CD4-positive, alpha-beta T cell treated with Interleukin-17A for 1 hour (primary cell): ENCODE data around the gene CRP.
"Not testable (repeated sequence)": the region's sequence is repeated elsewhere in the genome, so short reads cannot be mapped to it uniquely, and the experiment has no call there.

Experiments
- DNase-seq: peaks from one replicate; pipeline ENCODE4 v3.0.0-alpha.2; 2020

Gene CRP

DNA sequence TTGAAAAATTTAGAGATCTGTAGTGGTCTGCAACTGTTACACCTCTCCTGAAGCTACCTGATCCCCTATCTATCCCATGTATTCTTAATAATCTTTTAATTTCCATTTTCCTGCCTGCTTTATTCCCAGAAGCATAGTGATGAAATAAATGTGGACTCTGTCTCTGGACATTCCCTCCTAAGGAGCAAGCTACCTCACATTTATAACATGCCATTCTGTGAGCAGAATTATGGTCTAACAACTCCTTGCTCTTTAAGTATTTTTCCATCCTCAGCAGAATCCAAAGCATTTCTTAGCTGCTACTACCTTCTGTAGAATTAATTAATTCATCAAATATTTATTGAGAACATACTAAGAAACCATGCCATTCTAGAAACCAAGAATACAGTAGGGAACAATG is 15.1 kb downstream of the CRP start:
- DNase-seq: no peak

DNA sequence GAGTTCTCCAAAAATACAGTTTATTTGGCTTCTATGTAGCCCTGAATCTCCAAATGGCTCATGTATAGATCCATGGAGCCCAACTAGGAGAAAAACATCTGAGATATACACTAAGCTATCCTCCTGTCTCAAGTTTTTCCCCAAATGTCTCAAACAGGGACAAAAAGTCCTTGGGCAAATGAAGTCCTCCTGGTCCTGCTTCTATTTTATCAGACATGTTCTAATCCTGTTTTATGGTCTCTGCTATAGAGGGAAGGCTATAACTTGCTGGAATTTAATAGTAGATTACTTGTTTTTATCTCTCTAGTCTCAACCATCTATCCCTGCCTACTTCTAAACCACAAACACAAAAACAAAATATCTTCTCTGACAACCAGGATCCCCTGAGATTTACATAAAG is 26.9 kb downstream of the CRP start:
- no peak for DNase-seq

DNA sequence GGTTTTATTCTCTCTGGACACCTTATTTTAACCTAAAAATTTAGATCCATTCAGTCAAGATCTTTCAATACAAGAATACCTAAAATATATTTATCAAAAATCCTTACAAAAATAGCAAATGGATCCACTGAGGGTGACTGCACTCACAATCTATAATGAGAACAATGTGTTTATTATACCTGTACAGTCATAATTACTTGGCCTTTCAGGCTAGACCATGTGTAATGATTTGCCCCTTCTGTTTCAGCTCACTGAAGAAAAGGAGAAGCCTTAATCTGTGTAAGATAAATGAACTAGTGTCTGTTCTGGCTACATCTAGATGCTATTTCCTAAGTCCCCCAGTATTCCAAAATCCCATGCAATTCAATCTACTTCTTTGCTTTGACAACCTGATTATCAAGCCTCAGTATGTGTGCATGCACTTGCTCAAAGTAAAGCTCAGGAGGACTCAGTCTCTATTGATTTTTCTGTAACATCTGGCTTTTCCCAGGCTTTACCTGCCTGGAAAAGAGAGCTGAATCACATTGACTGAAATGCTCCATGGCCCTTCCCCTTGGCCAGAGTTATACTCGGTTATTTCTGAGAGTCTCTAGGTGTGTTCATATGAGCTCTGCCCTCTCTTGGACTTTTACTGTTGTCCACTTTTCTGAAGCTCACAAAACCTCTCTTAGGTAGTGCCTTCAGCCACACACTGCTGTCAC is 27.6 kb downstream of the CRP start:
- no peak for DNase-seq

DNA sequence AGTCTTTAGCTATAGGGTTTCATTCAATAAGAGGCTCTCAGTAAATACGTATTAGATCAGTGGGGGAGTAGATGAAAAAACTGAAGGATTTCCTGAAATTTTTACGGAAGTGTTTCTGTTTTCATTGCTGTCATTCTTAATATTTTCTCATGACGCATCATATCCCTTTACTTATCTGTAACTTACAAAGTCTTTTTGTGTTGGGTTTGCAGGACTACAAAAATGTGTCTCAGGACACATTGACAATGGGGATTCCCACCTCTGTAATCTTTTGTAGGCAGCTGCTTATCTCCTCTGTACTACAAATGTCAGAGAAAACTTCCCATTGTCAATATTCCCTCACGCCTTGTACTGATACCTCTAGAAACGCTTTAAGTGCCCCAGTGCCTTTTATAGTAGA is 35.5 kb downstream of the CRP start:
- DNase-seq: no peak

DNA sequence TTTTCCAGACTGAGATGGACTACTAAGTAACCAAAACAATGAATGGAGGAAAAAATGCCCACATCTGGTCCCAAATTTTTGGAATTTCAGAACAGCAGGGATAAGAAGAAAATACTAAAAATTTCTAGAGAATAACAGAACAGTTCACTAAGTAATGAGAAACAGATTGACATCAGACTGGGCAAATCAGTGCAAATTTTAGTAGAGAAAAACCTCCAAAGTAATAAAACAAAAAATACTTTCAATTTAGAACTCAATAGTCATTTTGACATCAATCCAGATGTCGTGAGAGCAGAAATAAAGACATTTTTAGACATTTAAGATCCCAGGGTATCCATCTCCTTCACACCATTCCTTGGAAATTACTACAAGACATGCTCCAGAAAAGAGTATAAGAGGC is 39.3 kb downstream of the CRP start:
- no peak for DNase-seq

DNA sequence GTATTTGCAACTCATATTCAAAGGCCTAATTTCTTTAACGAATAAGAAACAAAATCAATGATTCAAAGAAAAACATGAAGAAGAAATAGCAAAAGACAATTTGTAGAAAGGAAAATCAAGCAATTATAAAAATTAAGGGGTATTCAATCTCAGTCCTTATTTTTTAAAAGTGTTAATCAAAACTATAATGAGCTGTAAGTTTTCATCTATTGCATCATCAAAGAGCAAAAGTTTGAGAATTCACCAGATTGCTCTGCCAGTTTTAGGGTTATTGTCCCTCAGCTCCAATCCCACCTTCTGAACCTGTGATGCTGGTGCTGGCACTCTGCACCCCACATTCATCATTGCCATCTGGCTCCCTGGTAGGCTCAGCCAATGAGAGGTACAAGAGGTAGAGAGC is 42.0 kb downstream of the CRP start:
- DNase-seq: not testable (repeated sequence)

DNA sequence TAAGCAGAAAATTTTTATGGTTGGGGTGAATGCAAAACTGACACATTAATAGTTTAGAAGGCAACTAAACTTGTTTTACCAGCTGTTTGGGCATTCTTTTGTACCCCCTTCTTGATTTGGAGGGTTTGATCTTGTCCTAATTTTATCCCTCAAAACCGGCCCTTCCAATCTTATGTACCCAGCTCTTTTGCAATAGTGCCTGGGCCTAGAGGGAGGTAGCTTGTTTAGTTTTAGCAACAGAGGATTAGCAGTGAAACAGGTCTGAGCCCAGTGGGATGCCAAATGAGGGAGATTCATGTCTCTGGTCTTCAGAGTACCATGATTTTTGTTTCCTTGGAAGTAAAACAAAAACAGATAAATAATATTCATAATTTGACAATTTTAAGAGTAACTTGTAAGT is 45.1 kb downstream of the CRP start:
- no peak for DNase-seq

DNA sequence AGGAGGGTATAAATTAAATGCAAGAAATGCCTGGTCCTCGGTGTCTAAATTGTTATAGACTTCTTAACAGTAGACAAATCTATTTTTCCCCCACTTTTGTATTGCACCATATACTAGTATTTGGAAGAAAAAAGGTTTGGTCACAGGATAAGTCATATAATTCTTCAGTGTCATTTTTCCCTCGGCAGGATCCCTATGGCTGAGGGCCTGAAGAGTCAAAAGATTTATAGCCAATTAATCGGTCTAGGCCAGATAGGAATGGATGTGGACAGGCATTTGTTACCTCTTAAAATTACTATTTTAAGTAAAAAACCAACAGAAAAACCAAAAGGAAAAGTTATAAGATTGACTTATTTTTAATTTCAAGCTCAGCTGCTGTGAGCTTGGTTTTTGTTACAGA is 45.6 kb downstream of the CRP start:
- no peak for DNase-seq

DNA sequence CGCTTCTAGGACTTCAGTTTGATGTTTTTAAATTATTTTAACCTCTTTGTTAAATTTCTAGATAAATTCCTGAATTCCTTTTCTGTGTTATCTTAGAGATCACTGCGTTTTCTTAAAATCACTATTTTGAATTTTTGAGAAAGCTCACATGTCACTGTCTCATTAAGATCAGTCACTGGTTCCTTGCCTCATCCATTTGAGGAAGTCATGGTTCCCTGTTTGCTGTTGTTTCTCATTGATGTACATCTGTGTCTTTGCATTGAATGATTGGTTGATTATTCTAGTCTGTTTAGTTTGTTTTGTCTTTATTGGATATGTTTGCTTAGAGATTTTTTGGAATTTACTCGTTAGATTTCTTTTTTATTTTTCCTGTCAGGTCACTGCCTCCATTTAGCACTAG is 50.1 kb downstream of the CRP start:
- no peak for DNase-seq

DNA sequence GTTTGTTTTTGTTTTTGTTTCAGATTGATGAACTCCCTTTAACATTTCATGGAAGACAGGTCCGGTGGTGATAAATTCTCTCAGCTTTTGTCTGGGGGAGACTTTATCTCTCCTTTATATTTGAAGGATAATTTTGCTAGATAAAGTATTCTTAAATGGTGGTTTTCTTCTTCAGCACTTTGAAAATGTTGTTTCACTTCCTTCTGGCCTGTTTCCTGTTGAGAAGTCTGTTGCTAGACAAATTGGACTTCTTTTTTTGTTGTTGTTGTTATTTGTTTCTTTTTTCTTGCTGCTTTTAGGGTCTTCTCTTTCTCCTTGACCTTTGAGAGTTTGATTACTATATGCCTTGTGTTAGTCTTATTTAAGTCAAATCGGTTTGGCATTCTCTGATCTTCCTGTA is 50.8 kb downstream of the CRP start:
- no peak for DNase-seq
